Fibroblast of lung (primary cell): ENCODE results near the gene PSME4.

ENCODE experiments used
- EZH2 ChIP-seq: IDR thresholded peaks from 2 replicates; pipeline ENCODE4 v1.5.1; 2012; ENCODE audit warnings: low read length, control low read depth, mild to moderate bottlenecking; ENCODE audit errors: missing control alignments
- TF ChIP-seq, protein P1 (sequence below), 2 donors: IDR thresholded peaks in 1 of 2; conservative IDR thresholded peaks in 1 of 2; 1 replicate in 1 of 2; 2 replicates in 1 of 2; pipeline ENCODE4 v1.5.1; 2011 to 2012; ENCODE audit warnings: low read length in 2 of 2, control low read depth in 1 of 2, inconsistent platforms in 1 of 2, low read depth in 1 of 2, mild to moderate bottlenecking in 1 of 2

DNA sequence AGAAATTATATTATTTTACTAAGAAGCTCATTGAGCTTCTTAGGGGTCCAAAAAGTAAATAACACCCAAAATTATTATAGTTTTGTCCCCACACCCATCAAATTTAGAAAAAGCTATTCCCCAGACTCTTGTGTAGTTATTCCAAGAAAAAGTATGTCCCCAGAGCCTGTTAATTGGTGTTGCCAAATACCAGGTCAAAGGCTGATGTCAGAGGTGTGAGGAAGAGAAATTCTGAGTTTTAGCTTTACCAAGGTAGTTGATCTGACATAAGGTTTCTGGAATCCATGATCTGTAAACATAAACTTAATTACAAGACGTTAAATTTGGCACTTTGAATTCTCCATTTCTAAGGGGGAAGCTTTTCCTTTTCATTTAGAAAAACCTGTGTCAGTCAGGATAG, 29.3 kb upstream of the PSME4 start:
- TF ChIP-seq EZH2 = no peak
- TF ChIP-seq, protein P1, sequence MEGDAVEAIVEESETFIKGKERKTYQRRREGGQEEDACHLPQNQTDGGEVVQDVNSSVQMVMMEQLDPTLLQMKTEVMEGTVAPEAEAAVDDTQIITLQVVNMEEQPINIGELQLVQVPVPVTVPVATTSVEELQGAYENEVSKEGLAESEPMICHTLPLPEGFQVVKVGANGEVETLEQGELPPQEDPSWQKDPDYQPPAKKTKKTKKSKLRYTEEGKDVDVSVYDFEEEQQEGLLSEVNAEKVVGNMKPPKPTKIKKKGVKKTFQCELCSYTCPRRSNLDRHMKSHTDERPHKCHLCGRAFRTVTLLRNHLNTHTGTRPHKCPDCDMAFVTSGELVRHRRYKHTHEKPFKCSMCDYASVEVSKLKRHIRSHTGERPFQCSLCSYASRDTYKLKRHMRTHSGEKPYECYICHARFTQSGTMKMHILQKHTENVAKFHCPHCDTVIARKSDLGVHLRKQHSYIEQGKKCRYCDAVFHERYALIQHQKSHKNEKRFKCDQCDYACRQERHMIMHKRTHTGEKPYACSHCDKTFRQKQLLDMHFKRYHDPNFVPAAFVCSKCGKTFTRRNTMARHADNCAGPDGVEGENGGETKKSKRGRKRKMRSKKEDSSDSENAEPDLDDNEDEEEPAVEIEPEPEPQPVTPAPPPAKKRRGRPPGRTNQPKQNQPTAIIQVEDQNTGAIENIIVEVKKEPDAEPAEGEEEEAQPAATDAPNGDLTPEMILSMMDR (conservative IDR thresholded peaks at IDR 0.05 in 1 of 2, IDR thresholded peaks at IDR 0.05 in 1 of 2; ENCODE audit: low read depth in 1 of 2, low read length in 2 of 2) = no peak
